Retina (tissue), 1 donor: ENCODE results near the gene MYCBP.
A peak's percentile ranks its signal among the peaks of the same experiment; 100 is the strongest.

Source experiments
- DNase-seq: peaks from one replicate; pipeline ENCODE4 v3.0.0-alpha.2; 2016

Gene MYCBP

DNA sequence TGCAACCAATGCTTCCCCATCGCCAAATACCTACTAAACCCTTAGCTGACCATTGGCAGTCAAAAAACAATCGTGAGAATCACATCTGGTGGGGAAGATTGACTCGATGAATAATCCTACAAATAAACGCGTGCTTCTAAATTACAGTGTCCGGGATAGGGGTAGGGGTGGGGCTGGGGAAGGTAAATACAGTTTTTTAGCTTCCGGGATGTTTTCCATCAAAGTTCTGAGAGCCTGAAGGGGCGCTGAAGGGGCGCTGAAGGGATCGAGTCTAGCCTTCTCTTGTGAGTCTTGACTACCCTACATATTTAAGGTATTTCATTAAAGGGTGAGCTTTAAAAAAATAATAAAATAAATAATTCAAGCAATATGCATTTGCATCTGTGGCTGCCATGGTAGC, 54.1 kb downstream of the MYCBP start:
- no peak for DNase-seq

DNA sequence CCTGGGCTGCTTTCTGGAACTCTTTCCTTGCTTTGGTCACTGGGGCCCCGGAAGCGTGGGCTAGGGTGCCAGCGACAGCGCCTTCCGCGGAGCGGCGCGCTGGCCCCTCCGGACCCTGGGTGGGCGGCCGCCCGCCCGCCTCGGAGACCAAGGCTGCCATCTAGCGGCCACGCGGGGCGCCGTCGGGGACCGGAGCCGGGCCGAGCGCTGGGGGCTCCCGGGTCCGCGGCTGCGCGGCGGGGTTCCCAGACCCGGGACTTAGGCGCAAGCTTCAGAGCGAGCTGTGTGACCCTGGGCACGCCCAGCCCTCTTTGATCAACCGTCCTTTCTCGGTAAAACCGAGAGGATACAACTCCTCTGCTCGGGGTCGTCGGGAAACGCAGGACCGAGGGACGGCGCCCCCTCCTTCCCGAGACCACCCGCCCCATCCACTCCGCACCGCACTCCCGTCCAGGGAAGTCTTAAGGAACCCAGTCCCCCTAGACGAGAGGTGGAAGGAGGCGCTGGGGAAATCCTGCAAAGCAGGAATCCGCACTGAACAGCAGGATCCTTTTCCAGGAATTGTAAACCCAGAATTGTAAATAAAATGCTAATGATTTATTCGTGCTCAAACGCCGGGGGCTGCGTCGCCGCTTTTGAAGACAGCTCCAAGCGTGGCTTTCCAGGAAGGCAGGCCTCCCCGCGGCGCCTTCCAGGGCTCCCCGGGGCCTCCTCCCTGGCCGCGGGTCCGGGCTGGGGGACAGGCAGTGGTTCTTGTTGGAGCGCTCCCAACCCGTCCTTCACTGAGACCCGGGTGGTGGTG, 54.8 kb downstream of the MYCBP start:
- DNase-seq = peak; percentile 91

DNA sequence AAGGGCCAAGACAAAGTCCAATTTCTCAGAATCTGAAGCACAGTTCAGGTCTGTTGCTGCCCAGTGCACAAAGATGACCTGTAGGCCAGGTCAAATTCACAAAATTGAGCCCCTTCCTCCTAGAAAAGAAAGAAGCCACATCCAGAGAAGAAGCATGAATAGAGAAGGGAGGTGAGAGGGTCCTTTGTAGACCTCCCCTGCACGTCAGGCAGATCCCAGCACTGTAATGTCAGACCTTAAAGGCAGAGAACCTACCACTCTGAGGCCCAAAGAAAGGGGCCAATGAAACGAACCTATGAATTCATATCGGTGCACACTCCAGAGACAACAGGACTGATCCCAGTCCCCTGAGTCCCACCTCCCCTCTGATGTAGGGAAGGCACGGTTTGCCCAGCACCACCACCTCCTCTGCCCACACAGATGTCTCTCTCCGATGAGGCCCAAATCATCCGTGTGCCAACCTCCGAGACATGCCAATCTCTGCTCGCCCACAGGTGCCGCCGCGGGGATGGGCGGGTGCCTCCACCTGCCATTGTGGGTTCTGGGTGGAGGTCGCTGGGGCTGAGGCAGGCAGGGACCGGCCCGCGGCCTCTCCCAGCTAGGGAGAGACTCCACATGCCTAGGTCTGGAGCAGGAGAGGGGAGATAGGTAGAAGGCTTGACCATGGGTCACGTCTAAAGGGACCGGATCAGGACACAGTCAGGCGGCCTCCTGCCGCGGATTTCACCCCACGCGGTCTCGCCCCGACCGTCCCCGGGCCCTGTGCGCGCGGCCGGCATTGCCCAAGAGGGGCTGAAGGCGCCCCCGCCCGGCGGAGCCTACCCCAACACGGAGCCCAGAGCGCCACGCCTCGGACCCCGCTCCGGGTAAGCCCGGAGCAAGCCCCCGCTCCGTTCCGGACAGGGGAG, 55.6 kb downstream of the MYCBP start:
- DNase-seq = peak; percentile 21

DNA sequence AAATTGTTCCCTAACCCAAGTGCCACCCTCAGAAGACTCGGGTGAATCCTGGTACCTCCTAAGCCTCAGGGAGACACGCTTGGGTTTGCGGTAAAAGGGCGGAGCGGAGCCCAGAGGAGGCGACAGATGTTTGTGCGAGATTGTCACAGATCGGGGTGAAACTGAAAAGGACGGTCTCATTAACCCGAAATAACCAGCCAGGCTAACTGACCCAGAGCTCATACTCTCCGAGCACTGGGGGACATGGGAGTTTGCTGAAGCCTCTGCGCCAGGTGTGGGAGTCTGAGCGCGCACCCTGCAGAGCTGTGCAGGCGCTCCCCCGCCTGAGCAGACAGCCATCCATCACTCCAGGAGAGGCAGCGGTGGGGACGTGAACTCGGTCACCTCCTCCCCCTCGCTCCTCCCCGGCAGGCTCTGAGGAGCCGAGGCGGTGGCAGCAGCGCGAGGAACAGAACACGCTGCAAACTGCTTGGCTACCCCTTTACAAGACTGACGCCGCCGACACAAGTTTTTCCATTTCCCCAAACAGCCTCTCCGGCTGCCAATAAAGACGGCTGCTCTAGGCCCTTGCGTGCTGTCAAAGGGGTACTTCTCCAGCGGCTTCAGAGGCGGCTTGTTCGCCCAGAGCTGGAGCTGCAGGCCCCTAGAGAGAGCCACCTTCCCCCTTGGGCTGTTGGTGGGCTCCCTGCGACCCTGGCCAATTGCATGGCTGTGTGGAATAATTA, 57.1 kb downstream of the MYCBP start:
- peak; percentile 79 for DNase-seq

DNA sequence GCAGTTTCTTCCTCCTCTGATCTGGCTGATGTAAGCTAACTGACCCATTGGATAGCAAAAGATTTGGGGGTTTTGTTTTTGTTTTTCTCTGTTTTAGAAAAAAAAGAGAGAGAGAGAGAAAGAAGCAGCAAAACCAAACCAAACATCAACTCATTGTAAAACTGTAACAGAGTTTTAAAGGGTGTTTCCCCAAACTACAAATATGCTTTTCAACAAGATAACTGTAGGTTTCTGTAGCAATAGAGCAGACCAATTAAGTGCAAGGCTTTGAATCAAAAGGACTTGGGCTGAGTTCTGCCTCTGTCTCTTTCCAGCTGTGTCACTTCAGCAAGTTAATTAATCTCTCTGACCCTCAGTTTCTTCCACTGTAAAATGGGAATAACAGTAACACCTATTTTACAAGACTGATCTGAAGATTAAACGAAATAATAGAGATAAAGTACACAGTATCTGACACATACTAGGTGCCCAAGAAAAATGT, 58.1 kb downstream of the MYCBP start:
- DNase-seq = no peak

DNA sequence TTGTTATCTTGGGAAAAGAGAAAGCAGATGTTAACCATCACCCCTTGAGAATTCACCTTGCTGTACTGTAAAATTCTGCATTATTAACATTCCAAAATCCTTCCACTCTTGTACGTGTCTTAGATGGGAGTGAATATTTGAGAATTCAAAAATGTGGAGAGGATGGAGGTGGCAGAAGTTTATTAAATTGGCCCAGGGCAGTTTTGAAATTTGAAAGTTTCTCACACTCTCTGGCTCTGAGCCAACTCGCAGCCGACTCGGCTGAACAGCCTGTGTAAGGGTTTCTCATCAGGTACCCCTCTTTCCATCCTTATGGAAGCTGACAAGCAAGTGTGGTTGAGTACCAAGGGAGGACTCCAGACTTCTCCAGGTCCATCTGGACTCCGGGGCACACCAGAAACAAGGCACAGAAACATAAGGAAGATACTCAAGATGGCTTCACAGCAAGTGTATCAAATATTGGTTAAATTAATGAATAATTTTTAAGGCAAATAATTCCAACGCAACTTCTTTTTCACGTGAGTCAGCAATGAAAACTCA, 58.6 kb downstream of the MYCBP start:
- peak; percentile 16 for DNase-seq

DNA sequence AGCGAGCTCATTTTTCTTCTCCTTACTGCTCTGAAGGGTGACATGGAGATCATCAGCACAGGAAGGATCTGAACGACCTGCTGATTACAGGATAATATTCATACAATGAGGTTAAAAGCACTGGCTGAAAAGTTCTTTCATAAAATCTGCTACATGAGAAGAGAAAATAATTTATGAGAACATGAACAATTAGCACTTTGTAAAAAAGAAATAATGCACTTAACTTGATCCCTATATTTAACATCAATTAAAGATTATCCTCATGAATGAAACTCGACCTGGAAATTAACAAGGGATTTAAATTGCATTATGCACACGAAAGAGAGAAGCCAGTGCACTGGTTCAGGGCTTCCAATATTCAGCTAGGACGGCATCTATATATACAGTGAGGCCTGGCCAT, 60.2 kb downstream of the MYCBP start:
- DNase-seq = no peak
